Neutrophil (primary cell): ENCODE measurements around the gene AP4M1.

Experiments
- H3K27ac ChIP-seq: fragments of 200-600 bp; sonication (generic); 2 replicates; pipeline ENCODE4 v1.5.1; 2016; ENCODE audit warnings: mild to moderate bottlenecking, moderate library complexity
- H3K27me3 ChIP-seq: fragments of 200-600 bp; sonication (generic); 2 replicates; pipeline ENCODE4 v1.6.0; 2016; ENCODE audit warnings: mild to moderate bottlenecking
- H3K36me3 ChIP-seq: fragments of 200-600 bp; sonication (generic); 2 replicates; pipeline ENCODE4 v1.5.1; 2017
- H3K4me1 ChIP-seq, 2 experiments: fragments of 200-600 bp in 1 of 2; sonication (generic) in 1 of 2; 1 replicate in 1 of 2; 2 replicates in 1 of 2; pipeline versions ENCODE4 v1.5.1 to v1.6.1; 2013 to 2016; ENCODE audit warnings: low read depth in 1 of 2, low read length in 1 of 2, mild to moderate bottlenecking in 1 of 2, moderate library complexity in 1 of 2; ENCODE audit not compliant: control insufficient read depth in 1 of 2, insufficient read depth in 1 of 2
- H3K4me3 ChIP-seq, 2 experiments: fragments of 200-600 bp in 1 of 2; sonication (generic) in 1 of 2; 1 replicate in 1 of 2; 2 replicates in 1 of 2; pipeline ENCODE4 v1.5.1; 2013 to 2016; ENCODE audit warnings: low read depth in 1 of 2, low read length in 1 of 2, mild to moderate bottlenecking in 1 of 2, moderate library complexity in 1 of 2
- H3K9me3 ChIP-seq: fragments of 200-600 bp; sonication (generic); 2 replicates; pipeline ENCODE4 v1.5.1; 2016
- TF ChIP-seq, protein P1 (sequence below): fragments of 200-600 bp; sonication (generic); IDR thresholded peaks from 2 replicates; pipeline ENCODE4 v1.5.1; 2016; ENCODE audit warnings: antibody characterized with exemption

The AP4M1 gene

GRCh38 chr7:100079024-100079560, 22.4 kb upstream of the AP4M1 start:
- Histone ChIP-seq H3K36me3 (peaks cover 33% of the 10 kb centered on the region), H3K9me3 (no peaks in the 10 kb centered on the region), H3K4me3 (no peak overlapping the region), H3K4me1 (peaks cover 21 to 23% of the 10 kb centered on the region in 2 experiments), H3K27me3 (no peaks in the 10 kb centered on the region), H3K27ac (no peak overlapping the region)
- TF ChIP-seq, protein P1, sequence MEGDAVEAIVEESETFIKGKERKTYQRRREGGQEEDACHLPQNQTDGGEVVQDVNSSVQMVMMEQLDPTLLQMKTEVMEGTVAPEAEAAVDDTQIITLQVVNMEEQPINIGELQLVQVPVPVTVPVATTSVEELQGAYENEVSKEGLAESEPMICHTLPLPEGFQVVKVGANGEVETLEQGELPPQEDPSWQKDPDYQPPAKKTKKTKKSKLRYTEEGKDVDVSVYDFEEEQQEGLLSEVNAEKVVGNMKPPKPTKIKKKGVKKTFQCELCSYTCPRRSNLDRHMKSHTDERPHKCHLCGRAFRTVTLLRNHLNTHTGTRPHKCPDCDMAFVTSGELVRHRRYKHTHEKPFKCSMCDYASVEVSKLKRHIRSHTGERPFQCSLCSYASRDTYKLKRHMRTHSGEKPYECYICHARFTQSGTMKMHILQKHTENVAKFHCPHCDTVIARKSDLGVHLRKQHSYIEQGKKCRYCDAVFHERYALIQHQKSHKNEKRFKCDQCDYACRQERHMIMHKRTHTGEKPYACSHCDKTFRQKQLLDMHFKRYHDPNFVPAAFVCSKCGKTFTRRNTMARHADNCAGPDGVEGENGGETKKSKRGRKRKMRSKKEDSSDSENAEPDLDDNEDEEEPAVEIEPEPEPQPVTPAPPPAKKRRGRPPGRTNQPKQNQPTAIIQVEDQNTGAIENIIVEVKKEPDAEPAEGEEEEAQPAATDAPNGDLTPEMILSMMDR: no peak

DNA sequence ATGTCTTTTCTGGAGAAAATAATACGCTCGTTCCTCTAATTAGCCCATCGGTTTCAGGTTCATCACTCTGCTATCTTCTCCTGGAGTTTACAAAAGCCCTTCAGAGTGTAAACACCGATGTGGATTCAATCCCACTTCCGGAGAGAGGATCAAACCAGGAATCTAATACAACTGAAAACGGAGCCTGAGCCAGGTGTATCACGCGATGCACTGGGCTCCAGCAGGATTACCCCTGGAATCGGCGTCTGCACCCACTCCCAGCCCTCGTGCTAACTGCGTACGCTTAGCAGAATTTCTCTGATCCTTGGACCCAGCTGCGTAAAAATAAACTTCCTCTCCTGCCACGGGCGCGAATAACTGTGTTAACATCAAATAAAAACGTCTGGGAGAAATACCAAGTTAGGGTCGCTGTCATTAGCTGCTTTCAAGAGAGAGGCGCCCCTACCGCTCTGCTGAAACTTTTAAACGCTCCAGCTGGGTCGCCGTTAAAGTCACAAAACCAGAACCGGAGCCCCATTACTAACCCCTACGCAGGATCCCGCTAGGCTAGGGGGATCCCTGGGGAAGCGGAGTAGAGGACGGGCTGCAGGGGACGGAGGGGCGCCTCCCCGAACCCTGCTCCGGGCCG, 20.4 kb upstream of the AP4M1 start:
- Histone ChIP-seq H3K9me3 (no peaks in the 10 kb centered on the region), H3K4me3 (peak overlapping the region; percentile 76 to 80), H3K36me3 (peaks cover 16% of the 10 kb centered on the region), H3K4me1 (peaks cover 27 to 30% of the 10 kb centered on the region in 2 experiments), H3K27ac (peak overlapping the region; percentile 94), H3K27me3 (no peaks in the 10 kb centered on the region)
- TF ChIP-seq, protein P1: no peak

GRCh38 chr7:100081535-100082102, 19.8 kb upstream of the AP4M1 start, which contains the start of gene ZNF3:
Gene ZNF3, minus strand, starts transcription at chr7:100081723. Its CDS starts 4,366 bp downstream, at chr7:100077357.
- peak within 1 kb of the TSS; percentile 76 to 80 for H3K4me3 ChIP-seq
- no peaks in the 10 kb centered on the region for H3K9me3 ChIP-seq
- peaks cover 11% of the 10 kb centered on the region for H3K36me3 ChIP-seq
- peaks cover 32 to 36% of the 10 kb centered on the region in 2 experiments for H3K4me1 ChIP-seq
- TF ChIP-seq, protein P1: peak; percentile 94
- H3K27ac ChIP-seq: peak within 1 kb of the TSS; percentile 94
- H3K27me3 ChIP-seq: no peaks in the 10 kb centered on the region

DNA sequence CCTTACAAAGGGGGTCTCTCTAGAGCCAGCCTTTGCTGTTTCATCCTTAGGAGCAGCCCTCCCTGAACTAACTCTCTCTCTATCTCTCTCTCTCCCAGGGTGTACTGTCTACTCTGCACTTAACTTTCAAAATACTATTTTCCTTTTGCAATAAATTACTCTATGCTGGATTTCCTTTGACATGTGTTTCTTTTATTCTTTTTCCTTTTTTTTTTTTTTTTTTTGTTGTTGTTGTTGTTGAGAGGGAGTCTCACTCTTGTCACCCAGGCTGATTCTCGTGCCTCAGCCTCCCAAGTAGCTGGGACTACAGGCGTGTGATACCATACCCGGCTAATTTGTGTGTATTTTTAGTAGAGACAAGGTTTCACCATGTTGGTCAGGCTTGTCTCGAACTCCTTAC, 18.5 kb upstream of the AP4M1 start:
- peak overlapping the region; percentile 76 to 80 for H3K4me3 ChIP-seq

GRCh38 chr7:100085515-100085914, 15.9 kb upstream of the AP4M1 start:
- Histone ChIP-seq H3K4me3 (no peak overlapping the region), H3K36me3 (peaks cover 2% of the 10 kb centered on the region), H3K27ac (peak overlapping the region; percentile 61), H3K4me1 (peaks cover 47 to 54% of the 10 kb centered on the region in 2 experiments), H3K9me3 (no peaks in the 10 kb centered on the region), H3K27me3 (no peaks in the 10 kb centered on the region)
- TF ChIP-seq, protein P1: no peak

More for the DNA sequence above, 18.5 kb upstream of the AP4M1 start:
- no peaks in the 10 kb centered on the region for H3K27me3 ChIP-seq
- H3K36me3 ChIP-seq: peaks cover 5% of the 10 kb centered on the region
- peaks cover 35 to 38% of the 10 kb centered on the region in 2 experiments for H3K4me1 ChIP-seq
- H3K9me3 ChIP-seq: no peaks in the 10 kb centered on the region
- H3K27ac ChIP-seq: peak overlapping the region; percentile 94
- TF ChIP-seq, protein P1: no peak
